Measurements from ENCODE around the gene METTL23.
"Not testable (repeated sequence)": the region's sequence is repeated elsewhere in the genome, so short reads cannot be mapped to it uniquely, and the experiment has no call there.

METTL23 gene

DNA sequence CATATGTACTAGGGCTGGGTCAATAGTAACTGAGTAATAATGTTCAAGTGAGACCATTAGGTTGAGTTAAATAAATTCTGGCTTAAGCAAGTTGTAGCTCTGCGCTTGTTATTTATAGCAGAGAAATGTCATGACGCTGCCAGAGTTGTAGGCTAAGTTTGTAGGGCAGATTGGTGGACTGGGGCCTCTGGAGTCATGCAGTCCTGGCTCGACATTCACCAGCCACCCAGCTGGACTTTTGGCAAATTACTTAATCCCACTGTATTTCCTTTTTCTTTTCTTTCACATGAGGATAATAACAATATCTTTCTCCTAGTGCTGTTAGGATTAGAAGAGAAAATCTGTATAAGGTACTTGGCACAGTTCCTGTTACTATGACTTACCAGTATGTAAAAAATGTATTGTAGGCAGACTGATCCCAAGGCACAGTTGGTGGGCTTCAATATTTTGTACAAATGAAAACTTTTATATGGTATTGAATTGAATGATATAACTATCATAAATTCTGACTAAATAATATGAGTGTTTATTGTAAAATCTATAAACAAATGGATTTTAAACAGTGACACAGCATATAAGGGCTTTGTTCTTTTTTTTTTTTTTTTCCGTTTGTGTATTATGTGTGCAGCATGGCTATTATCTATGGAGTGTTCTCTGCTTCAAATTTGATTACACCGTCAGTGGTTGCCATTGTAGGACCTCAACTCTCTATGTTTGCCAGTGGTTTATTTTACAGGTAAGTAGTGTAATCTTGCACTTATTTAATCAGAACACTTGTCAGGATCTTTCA is 13.9 kb downstream of the METTL23 start:
- peak overlapping the region; percentile 74 to 97 for H3K27ac ChIP-seq
- H3K9me3 ChIP-seq = no peaks in the 10 kb centered on the region
- intact Hi-C loops (cut with DNase I; ENCODE audit: low total_unique reads) = no loop called here
- TF ChIP-seq CTCF (IDR thresholded peaks at IDR 0.05) = no peak
- peaks cover 0 to 30% (median 22%) of the 10 kb centered on the region in 4 donors for H3K4me1 ChIP-seq
- H3K36me3 ChIP-seq = peaks cover 19 to 43% (median 34%) of the 10 kb centered on the region in 3 donors
- no peaks in the 10 kb centered on the region for H3K27me3 ChIP-seq
- DNase-seq = no peak
- no peak overlapping the region for H3K4me3 ChIP-seq

- intact Hi-C loops (cut with DNase I; ENCODE audit: low total_unique reads) = no loop called here
- H3K27ac ChIP-seq = no peak overlapping the region
These were observed 16.3 kb downstream of the METTL23 start for GRCh38 chr17:76742958-76743357.

GRCh38 chr17:76744747-76745146 is 18.1 kb downstream of the METTL23 start:
- DNase-seq = no peak
- Histone ChIP-seq H3K36me3 (peaks cover 41 to 59% (median 45%) of the 10 kb centered on the region in 3 donors), H3K27ac (no peak overlapping the region), H3K4me3 (no peak overlapping the region), H3K9me3 (no peaks in the 10 kb centered on the region), H3K27me3 (no peaks in the 10 kb centered on the region), H3K4me1 (peaks cover 0 to 13% (median 4%) of the 10 kb centered on the region in 4 donors)
- no peak for TF ChIP-seq CTCF (IDR thresholded peaks at IDR 0.05)
- intact Hi-C loops (cut with DNase I; ENCODE audit: low total_unique reads) = no loop called here

More at GRCh38 chr17:76742958-76743357, 16.3 kb downstream of the METTL23 start:
- H3K36me3 ChIP-seq = peaks cover 30 to 51% (median 41%) of the 10 kb centered on the region in 3 donors
- H3K4me3 ChIP-seq = no peak overlapping the region
- TF ChIP-seq CTCF (IDR thresholded peaks at IDR 0.05) = no peak
- H3K27me3 ChIP-seq = no peaks in the 10 kb centered on the region
- no peak for DNase-seq
- no peaks in the 10 kb centered on the region for H3K9me3 ChIP-seq
- H3K4me1 ChIP-seq = peaks cover 0 to 27% (median 20%) of the 10 kb centered on the region in 4 donors

- H3K9me3 ChIP-seq; H3K4me1 ChIP-seq; H3K27ac ChIP-seq; H3K4me3 ChIP-seq; DNase-seq; intact Hi-C loops (cut with DNase I; ENCODE audit: low total_unique reads); H3K27me3 ChIP-seq: not testable (repeated sequence)
- H3K36me3 ChIP-seq = peaks cover 41 to 64% (median 45%) of the 10 kb centered on the region in 3 donors
These were observed 19.1 kb downstream of the METTL23 start for GRCh38 chr17:76745785-76746184.

DNA sequence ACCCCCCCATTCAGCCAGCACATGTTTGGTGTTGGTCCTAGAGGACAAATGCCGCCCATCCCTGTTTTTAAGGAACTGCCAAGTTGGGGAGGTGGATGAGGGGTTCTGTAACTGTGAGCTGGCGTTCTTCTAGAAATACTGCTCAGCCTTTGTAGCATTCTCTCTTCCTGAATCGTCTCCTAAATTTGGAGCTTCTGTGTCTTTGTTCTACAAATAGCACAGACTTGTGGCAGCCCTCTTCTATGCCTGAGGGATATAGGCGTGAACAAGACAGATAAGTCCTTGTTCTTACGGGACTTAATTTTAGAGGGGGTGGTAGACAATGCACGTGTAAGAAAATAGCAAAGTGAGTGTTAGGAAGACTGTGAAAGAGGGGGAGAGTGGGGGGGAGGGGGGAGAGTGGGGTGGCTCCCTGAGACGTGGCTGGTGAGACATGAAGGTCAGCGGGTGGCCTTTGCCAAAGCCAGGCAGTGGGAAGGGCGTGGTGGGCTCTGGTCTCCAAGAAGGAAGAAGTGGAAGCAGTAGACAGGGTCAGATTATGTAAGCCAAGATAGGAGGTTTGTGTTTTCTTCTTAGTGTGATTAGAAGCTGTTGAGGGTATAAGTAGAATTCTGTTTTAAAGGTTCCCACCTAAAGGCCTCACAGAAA is 21.2 kb downstream of the METTL23 start:
- Histone ChIP-seq H3K36me3 (peaks cover 39 to 74% (median 47%) of the 10 kb centered on the region in 3 donors), H3K4me1 (no peaks in the 10 kb centered on the region), H3K9me3 (no peaks in the 10 kb centered on the region), H3K4me3 (no peak overlapping the region), H3K27ac (no peak overlapping the region), H3K27me3 (no peaks in the 10 kb centered on the region)
- no peak for TF ChIP-seq CTCF (IDR thresholded peaks at IDR 0.05)
- intact Hi-C loops (cut with DNase I; ENCODE audit: low total_unique reads) = no loop called here
- DNase-seq = no peak

DNA sequence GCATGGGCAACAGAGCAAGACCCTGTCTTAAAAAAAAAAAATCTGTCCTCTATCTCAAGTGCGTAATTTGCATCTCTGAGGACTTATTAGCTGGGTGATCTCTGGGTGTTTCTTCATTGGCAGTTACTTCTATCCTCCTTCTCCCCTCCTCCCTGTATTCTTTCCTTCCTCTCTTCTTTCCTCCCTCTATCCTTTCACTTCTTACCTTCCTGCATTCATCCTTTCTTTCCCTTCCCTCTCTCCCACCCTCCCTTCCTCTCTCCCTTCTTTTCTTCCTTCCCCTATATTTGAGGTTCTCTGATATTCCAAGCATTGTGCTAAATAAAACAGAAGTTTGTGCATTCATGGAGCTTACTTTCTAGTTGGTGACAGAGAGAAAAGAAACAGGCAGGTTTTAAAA is 22.0 kb downstream of the METTL23 start:
- no peak overlapping the region for H3K4me3 ChIP-seq
- no peaks in the 10 kb centered on the region for H3K9me3 ChIP-seq
- intact Hi-C loops (cut with DNase I; ENCODE audit: low total_unique reads) = no loop called here
- H3K27ac ChIP-seq = no peak overlapping the region
- H3K4me1 ChIP-seq = no peaks in the 10 kb centered on the region
- no peak for DNase-seq
- no peak for TF ChIP-seq CTCF (IDR thresholded peaks at IDR 0.05)
- peaks cover 36 to 69% (median 55%) of the 10 kb centered on the region in 3 donors for H3K36me3 ChIP-seq
- no peaks in the 10 kb centered on the region for H3K27me3 ChIP-seq
